ENCODE measurements around the gene FMN2.

The FMN2 gene

DNA sequence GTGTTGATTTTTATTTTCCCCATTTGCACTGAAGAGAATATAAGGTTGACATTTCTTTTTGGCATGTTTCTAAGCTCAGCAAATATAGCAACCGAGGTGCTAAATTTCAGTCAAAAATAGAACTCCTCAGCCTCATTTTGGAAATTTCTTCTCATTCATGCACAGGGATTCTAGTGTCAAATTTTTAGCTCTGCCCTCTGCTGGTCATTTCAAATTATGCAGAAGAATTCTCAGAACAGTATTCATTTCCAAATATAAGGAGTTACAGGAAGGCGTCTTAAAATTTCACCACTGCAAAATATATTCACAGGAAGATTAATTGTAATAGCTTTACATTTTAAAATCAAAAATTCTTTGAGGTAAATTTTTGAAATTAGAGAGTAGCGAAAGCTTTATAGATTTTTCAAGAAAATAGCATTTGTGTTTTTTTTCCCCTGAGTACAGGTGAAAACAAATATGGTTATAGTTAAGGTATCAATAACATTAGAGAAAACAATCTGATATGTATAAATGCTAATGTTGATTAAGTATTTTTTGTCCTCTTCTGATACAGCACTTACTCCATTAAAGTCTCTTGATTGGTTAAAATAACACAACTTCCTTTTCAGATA lies 57.9 kb downstream of the FMN2 start:
- TF ChIP-seq, protein P1, sequence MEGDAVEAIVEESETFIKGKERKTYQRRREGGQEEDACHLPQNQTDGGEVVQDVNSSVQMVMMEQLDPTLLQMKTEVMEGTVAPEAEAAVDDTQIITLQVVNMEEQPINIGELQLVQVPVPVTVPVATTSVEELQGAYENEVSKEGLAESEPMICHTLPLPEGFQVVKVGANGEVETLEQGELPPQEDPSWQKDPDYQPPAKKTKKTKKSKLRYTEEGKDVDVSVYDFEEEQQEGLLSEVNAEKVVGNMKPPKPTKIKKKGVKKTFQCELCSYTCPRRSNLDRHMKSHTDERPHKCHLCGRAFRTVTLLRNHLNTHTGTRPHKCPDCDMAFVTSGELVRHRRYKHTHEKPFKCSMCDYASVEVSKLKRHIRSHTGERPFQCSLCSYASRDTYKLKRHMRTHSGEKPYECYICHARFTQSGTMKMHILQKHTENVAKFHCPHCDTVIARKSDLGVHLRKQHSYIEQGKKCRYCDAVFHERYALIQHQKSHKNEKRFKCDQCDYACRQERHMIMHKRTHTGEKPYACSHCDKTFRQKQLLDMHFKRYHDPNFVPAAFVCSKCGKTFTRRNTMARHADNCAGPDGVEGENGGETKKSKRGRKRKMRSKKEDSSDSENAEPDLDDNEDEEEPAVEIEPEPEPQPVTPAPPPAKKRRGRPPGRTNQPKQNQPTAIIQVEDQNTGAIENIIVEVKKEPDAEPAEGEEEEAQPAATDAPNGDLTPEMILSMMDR (IDR thresholded peaks at IDR 0.05): no peak
- Histone ChIP-seq H3K27me3 (no peaks in the 10 kb centered on the region), H3K27ac (no peak overlapping the region), H3K9me3 (no peaks in the 10 kb centered on the region), H3K36me3 (no peaks in the 10 kb centered on the region), H3K4me1 (ENCODE audit: control insufficient read depth in 1 of 2, insufficient read depth in 1 of 2, low read depth in 1 of 2, low read length in 1 of 2) (no peaks in the 10 kb centered on the region), H3K4me3 (ENCODE audit: low read depth in 1 of 2, low read length in 1 of 2) (no peak overlapping the region)

DNA sequence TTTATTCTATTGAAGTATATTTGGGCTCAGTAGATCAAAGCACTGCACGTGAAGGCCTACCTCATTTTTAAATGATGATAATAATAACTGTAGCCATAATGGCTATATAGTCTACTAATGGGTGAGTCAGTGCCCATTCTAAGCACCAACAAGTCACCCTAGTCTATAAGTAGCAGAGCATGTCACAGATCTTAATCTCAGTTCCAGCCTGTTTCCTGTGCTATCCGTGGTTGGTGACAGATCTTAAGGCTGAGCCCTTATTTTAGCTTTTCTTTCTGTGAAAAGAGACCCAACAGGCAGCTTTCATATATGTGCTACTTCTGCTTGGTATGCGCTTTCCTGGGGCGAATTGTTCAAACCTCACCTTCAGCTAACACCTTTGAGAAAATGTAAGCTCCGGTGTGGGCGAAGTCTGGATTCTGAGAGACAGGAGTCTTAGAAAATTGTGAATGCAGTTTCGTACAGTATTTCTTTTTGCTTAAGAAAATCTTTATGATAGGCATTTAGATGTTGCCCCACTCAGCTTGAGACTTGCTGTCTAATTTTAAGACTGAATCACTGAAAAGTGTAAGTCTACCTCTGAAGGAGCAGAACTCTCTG lies 59.6 kb downstream of the FMN2 start:
- Histone ChIP-seq H3K36me3 (no peaks in the 10 kb centered on the region), H3K27ac (no peak overlapping the region), H3K27me3 (no peaks in the 10 kb centered on the region), H3K4me1 (ENCODE audit: control insufficient read depth in 1 of 2, insufficient read depth in 1 of 2, low read depth in 1 of 2, low read length in 1 of 2) (no peaks in the 10 kb centered on the region), H3K4me3 (ENCODE audit: low read depth in 1 of 2, low read length in 1 of 2) (no peak overlapping the region), H3K9me3 (no peaks in the 10 kb centered on the region)
- TF ChIP-seq, protein P1 (IDR thresholded peaks at IDR 0.05): no peak

DNA sequence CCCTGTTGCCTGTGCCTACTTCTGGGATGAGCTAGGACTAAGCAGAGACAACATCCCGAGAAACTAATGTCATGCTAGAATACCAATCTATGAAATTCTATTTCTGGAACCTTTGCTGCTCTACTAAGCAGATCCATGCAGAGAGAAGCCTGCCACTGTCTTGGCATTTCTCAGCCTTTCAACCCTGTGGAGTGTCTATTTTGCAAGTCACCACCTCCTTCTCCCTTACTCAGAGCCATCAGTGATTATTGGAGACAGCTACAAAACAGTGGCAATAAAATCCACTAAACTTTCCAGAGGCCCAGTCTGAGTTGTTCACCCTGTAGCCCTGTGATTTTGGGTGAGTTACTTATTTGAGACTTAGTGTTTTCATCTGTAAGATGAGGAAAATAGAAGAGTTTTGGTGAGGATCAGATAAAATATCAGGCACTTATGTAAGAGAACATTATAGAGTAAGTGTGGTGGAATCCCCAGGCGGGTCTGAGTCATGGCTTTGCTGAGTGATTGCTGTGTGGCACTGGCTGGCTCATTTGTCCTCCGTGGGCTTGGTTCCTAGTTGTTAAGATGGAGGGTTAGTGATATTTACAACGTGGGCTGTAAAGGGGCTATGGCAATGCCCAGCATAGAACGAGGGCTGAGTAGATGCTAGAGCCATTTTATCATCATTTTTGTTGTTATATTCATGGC lies 61.1 kb downstream of the FMN2 start:
- Histone ChIP-seq H3K27ac (no peak overlapping the region), H3K4me1 (ENCODE audit: control insufficient read depth in 1 of 2, insufficient read depth in 1 of 2, low read depth in 1 of 2, low read length in 1 of 2) (no peaks in the 10 kb centered on the region), H3K4me3 (ENCODE audit: low read depth in 1 of 2, low read length in 1 of 2) (no peak overlapping the region), H3K36me3 (no peaks in the 10 kb centered on the region), H3K9me3 (no peaks in the 10 kb centered on the region), H3K27me3 (no peaks in the 10 kb centered on the region)
- TF ChIP-seq, protein P1 (IDR thresholded peaks at IDR 0.05): no peak

DNA sequence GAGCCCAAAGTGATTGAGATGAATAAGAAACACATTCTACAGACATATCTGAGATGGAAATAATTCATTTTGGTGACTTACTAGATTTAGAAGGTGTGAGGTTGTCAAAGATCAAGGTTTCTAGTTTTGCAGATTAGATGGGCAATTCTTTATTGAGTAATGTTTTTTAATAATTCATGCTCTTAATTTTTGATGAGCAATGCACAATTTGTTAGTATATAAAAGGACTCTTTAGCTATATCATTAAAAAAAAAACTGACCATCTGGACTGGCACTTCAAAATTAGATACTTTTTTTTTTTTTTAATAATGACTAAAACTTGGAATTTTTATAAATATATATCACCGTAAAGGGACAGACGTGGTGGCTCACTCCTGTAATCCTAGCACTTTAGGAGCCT lies 63.9 kb downstream of the FMN2 start:
- no peaks in the 10 kb centered on the region for H3K36me3 ChIP-seq
- H3K27me3 ChIP-seq: no peaks in the 10 kb centered on the region
- no peak overlapping the region for H3K27ac ChIP-seq
- TF ChIP-seq, protein P1 (IDR thresholded peaks at IDR 0.05): no peak
- H3K9me3 ChIP-seq: no peaks in the 10 kb centered on the region
- H3K4me3 ChIP-seq (ENCODE audit: low read depth in 1 of 2, low read length in 1 of 2): no peak overlapping the region
- no peaks in the 10 kb centered on the region for H3K4me1 ChIP-seq (ENCODE audit: control insufficient read depth in 1 of 2, insufficient read depth in 1 of 2, low read depth in 1 of 2, low read length in 1 of 2)

DNA sequence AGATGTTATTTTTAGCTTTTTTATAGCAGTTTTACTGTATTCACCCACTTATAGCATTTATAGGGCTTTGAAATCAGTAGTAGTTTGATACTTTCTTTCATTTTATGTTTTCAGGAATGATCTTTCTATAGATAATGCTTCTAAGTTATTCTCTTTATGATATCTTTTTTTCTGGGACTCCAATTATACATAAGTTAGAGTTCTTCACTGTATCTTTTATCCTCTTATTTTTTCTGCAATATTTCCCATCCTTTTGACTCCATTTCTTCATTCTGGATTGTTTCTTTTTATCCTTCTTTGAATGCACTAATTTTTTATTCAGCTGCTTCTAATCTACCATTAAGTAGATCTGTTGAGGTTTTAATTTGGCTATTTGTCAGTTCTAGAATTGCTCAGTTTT lies 73.1 kb downstream of the FMN2 start:
- no peaks in the 10 kb centered on the region for H3K27me3 ChIP-seq
- H3K4me1 ChIP-seq (ENCODE audit: control insufficient read depth in 1 of 2, insufficient read depth in 1 of 2, low read depth in 1 of 2, low read length in 1 of 2): no peaks in the 10 kb centered on the region
- no peak overlapping the region for H3K4me3 ChIP-seq (ENCODE audit: low read depth in 1 of 2, low read length in 1 of 2)
- TF ChIP-seq, protein P1 (IDR thresholded peaks at IDR 0.05): no peak
- H3K27ac ChIP-seq: no peak overlapping the region
- H3K9me3 ChIP-seq: no peaks in the 10 kb centered on the region
- no peaks in the 10 kb centered on the region for H3K36me3 ChIP-seq
